HPDE6-E6E7 (cell line): ENCODE results near the gene LDLRAD3.
"Not testable (repeated sequence)": the region's sequence is repeated elsewhere in the genome, so short reads cannot be mapped to it uniquely, and the experiment has no call there.

Source experiments
- DNase-seq: peaks from one replicate; pipeline ENCODE4 v3.0.0; 2011; ENCODE audit warnings: missing footprints; ENCODE audit errors: extremely low spot score

LDLRAD3 gene

GRCh38 chr11:36016709-36017108 lies 72.8 kb downstream of the LDLRAD3 start:
- no peak for DNase-seq

- no peak for DNase-seq
Observed at GRCh38 chr11:36019005-36019596, 75.2 kb downstream of the LDLRAD3 start.

DNA sequence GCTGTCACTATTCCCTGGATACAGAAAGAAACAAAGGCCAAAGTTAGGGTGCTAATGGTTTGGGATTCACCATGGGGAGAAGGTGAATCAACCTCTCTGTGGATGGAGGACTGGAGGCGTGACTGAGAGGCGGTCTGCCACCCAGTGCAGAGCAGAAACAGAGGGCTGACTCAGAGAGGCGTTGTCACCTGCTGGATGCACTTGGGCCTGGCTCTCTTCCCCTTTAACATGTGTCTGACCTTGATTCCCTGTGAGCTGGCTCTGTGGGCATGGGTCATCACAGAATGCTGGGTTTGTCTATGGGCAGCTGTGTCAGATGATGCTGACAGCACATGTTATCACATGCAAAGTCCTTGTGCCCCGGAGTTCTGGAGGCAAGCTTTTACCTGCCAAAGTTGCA lies 75.9 kb downstream of the LDLRAD3 start:
- DNase-seq = peak; percentile 79

GRCh38 chr11:36022882-36023281 lies 79.0 kb downstream of the LDLRAD3 start:
- no peak for DNase-seq

- DNase-seq = no peak
Observed at GRCh38 chr11:36023922-36024321, 80.1 kb downstream of the LDLRAD3 start.

DNA sequence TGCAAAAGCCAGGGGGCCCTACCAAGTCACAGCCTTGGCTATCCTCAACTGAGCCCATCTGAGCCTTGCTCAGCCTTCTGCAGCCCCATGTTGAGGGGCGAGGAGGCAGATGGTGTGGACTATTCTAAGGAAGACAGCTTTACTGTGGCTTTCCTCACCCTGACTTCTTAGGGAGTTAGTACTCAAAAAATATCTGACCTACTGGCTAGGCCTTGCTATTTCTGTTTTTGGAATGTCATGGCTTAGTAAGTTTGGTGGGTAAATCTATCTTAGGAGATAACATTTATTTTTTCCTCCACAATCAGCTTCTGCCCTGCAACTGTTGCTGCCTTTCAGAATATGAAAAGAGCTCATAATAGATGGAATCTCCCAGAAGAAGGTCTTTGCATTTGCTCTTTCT lies 80.9 kb downstream of the LDLRAD3 start:
- no peak for DNase-seq

DNA sequence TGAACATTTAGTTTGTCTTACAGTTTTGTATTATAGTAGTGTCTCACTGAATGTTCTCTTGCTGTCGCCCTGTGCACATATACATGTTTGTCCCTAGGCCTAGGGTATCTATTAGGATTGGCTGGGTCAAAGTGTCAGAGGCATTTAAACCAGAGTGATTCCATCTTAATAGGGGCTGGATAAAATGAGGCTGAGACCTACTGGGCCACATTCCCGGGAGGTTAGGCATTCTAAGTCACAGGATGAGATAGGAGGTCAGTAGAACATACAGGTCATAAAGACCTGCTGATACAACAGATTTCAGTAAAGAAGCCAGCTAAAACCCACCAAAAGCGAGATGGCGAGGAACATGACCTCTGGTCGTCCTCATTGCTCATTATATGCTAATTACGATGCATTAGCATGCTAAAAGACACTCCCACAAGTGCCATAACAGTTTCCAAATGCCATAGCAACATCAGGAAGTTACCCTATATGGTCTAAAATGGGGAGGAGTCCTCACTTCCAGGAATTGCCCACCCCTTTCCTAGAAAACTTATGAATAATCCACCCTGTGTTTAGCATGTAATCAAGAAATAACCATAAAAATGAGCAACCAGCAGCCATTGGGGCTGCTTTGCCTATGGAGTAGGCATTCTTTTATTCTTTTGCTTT lies 82.6 kb downstream of the LDLRAD3 start:
- DNase-seq = no peak

DNA sequence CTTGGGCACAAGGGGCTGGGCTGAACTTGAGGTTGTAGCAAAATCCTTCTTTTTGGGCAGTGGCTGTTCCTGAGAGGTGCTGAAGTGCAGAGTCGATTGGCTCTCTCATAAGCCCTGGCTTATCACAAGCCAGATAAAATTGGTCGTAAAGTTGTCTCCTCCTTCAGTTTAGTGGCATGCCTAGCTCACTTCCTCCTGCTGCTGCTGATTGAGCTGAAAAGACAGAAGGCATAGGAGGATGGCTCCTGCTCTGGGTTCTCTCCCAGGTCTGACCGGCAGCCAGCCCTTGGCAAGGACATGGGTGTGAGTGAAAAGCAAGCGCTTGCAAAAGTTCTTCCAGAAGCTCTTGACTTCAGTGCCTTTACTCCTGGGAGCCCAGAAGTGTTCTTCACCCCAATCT lies 83.9 kb downstream of the LDLRAD3 start:
- DNase-seq = no peak

DNA sequence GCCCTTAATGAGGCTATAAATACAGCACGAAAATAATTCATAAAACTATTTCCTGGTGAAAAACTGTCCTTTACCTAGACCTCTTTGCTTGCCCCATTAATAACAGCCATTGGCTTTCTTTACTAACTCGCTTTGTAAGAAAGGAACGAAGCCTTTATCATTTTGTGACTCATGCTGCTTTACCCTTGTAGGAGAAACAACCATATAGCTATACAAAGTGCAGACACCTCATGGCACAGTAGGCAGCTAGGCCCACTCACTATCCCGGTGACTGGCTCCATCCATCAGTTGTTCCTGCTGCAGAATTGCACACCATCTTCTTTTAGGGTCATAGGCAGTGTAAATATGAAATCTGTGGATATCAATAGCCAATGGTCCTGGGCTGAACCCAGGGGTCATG lies 85.8 kb downstream of the LDLRAD3 start:
- DNase-seq = no peak

GRCh38 chr11:36030731-36031281 lies 86.9 kb downstream of the LDLRAD3 start:
- DNase-seq = no peak

DNA sequence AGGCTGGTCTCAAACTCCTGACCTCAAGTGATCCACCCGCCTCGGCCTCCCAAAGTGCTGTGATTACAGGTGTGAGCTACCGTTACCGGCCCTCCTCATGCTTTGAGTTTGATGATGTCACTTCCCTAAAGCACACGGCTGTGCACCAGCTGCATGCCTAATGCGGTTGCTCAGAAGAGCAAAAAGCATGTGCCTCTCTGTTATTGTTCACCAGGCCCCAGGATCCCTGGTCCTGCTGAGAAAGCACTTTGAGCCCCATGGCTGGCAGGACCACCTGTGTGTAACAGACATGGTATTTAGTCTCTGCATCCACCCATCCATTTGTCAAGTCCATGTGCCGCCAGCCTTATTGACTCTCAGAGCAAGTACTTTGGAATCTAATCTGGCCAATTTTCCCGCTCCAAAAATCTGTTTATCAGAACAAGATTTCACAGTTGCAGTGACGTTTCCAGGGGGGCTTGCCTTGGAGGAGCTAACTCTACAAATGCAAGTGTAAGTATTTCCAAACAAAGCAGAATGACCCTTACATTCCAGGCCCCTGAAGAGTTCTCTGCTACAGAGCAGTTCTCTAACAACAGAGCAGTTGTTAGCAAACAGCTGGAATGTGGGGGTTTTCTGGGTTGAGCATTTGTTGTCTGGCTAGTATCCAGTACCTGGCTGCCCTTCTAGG lies 89.4 kb downstream of the LDLRAD3 start:
- no peak for DNase-seq

GRCh38 chr11:36033936-36034335 lies 90.1 kb downstream of the LDLRAD3 start:
- no peak for DNase-seq

- DNase-seq = peak; percentile 40
Observed at GRCh38 chr11:36034551-36035331, 90.9 kb downstream of the LDLRAD3 start.

DNA sequence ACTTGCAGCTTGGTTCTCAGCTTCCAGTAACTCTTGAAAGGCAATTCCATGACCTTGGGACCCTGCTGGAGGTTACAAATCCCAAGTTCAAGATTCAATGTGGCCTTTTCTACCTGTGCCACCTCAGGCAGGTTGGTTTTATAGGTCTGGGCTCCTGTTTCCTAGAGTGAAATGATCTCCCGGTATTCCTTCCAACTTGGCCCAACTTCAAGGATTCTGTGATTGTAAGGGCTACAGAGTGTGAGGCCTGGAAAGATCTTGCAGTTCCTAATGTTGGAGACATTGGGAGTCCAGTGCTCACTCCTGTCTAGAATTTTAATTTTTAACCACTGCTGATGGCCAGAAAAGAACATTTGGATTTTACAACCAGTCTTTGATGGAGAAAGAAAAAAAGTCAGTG lies 91.6 kb downstream of the LDLRAD3 start:
- no peak for DNase-seq

GRCh38 chr11:36035999-36036398 lies 92.1 kb downstream of the LDLRAD3 start:
- DNase-seq = no peak

- DNase-seq = no peak
Observed at GRCh38 chr11:36037031-36037430, 93.2 kb downstream of the LDLRAD3 start.

GRCh38 chr11:36038541-36038940 lies 94.7 kb downstream of the LDLRAD3 start:
- DNase-seq = no peak

GRCh38 chr11:36039471-36039870 lies 95.6 kb downstream of the LDLRAD3 start:
- no peak for DNase-seq

- DNase-seq = no peak
Observed at GRCh38 chr11:36041988-36042611, 98.2 kb downstream of the LDLRAD3 start.

GRCh38 chr11:36044636-36045035 lies 100.8 kb downstream of the LDLRAD3 start:
- DNase-seq = no peak

DNA sequence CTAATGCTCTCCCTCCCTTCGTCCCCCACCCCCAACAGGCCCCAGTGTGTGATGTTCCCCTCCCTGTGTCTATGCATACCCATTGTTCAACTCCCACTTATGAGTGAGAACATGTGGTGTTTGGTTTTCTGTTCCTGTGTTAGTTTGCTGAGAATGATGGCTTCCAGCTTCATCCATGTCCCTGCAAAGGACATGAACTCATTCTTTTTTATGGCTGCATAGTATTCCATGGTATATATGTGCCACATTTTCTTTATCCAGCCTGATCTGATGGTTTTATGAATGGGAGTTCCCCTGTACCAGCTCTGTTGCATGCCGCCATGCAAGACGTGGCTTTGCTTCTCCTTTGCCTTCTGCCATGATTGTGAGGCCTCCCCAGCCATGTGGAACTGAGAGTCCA lies 102.1 kb downstream of the LDLRAD3 start:
- DNase-seq = not testable (repeated sequence)

DNA sequence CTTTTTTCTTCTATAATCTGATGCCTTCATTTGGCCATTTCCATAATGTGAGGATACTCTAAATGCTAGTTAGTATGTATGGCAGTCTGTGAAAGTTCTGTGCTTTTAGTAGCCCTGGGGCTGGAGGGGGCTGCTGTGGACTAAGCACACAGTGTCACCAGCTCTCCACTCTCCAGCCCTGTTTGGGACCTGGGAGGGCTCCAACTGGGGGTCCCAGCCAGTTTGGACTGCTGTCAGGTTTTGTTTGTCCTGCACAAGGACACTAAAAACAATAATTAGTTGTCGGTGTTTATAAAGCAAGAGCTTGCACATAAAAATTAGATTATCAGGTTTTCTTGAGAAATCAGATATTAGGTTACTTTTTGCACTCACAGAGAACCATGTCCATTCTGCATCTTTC lies 103.1 kb downstream of the LDLRAD3 start:
- DNase-seq = no peak
